Fibroblast of lung (primary cell): ENCODE measurements around the gene COL4A1. TPM values are rescaled to one million over a fixed set of nuclear protein-coding genes. Genes with fewer than 3 reads are reported as not detected.
A peak's percentile ranks its signal among the peaks of the same experiment; 100 is the strongest.

Experiments
- DNase-seq, 2 donors: peaks; one replicate each; pipeline versions ENCODE4 v3.0.0 to v3.0.0-alpha.2; 2010; ENCODE audit warnings: low read depth in 2 of 2
- H2AFZ ChIP-seq: 2 replicates; pipeline ENCODE4 v1.5.1; 2012; ENCODE audit warnings: low read length, control low read depth, inconsistent platforms
- H3K27ac ChIP-seq: 2 replicates; pipeline ENCODE4 v1.5.1; 2011; ENCODE audit warnings: low read length, control low read depth; ENCODE audit not compliant: insufficient read depth
- H3K27me3 ChIP-seq: 2 replicates; pipeline ENCODE4 v1.5.1; 2011; ENCODE audit warnings: mild to moderate bottlenecking, low read length; ENCODE audit not compliant: control insufficient read depth, insufficient read depth
- H3K36me3 ChIP-seq: 2 replicates; pipeline ENCODE4 v1.5.1; 2011; ENCODE audit warnings: low read length; ENCODE audit not compliant: control insufficient read depth, insufficient read depth
- H3K4me1 ChIP-seq: 2 replicates; pipeline ENCODE4 v1.5.1; 2011; ENCODE audit warnings: low read length; ENCODE audit not compliant: control insufficient read depth, insufficient read depth; ENCODE audit errors: extremely low read depth
- H3K4me2 ChIP-seq: 2 replicates; pipeline ENCODE4 v1.5.1; 2011; ENCODE audit warnings: low read length, control low read depth; ENCODE audit not compliant: insufficient read depth; ENCODE audit errors: extremely low read depth
- H3K4me3 ChIP-seq, 4 experiments: fragments of 200-600 bp in 1 of 4; sonication (generic) in 1 of 4; replicated peaks in 1 of 4; 2 replicates each; pipeline ENCODE4 v1.5.1; 2011 to 2016; ENCODE audit warnings: low read length in 4 of 4, low read depth in 3 of 4, mild to moderate bottlenecking in 3 of 4, control low read depth in 2 of 4, inconsistent platforms in 1 of 4, mixed read lengths in 1 of 4; ENCODE audit not compliant: insufficient read depth in 1 of 4; ENCODE audit errors: control extremely low read depth in 1 of 4
- H3K79me2 ChIP-seq: 2 replicates; pipeline ENCODE4 v1.5.1; 2012; ENCODE audit warnings: mild to moderate bottlenecking, low read length, inconsistent platforms; ENCODE audit not compliant: control insufficient read depth, insufficient read depth
- H3K9ac ChIP-seq: 2 replicates; pipeline ENCODE4 v1.5.1; 2011; ENCODE audit warnings: mild to moderate bottlenecking, low read length, control low read depth; ENCODE audit not compliant: insufficient read depth
- H3K9me3 ChIP-seq: 2 replicates; pipeline ENCODE4 v1.5.1; 2012; ENCODE audit warnings: low read depth, low read length; ENCODE audit not compliant: control insufficient read depth, insufficient read depth
- H4K20me1 ChIP-seq: 2 replicates; pipeline ENCODE4 v1.5.1; 2011; ENCODE audit warnings: low read length; ENCODE audit not compliant: control insufficient read depth, insufficient read depth; ENCODE audit errors: extremely low read depth
- EZH2 ChIP-seq: IDR thresholded peaks from 2 replicates; pipeline ENCODE4 v1.5.1; 2012; ENCODE audit warnings: low read length, control low read depth, mild to moderate bottlenecking; ENCODE audit errors: missing control alignments
- polyA plus RNA-seq, 2 donors: library from polyadenylated mRNA; depleted of rRNA in 1 of 2; stranded (reverse) in 1 of 2; unstranded in 1 of 2; fragments of >200 nt; gene quantifications; 2 replicates each; pipeline ENCODE4 v1.2.1, GENCODE V29; 2011 to 2012; ENCODE audit warnings: missing spikeins in 1 of 2
- total RNA-seq: library from RNA; depleted of rRNA; stranded (reverse); fragments of >200 nt; gene quantifications from 2 replicates; pipeline ENCODE4 v1.2.1, GENCODE V29; 2014
- TF ChIP-seq, protein P1 (sequence below), 2 donors: IDR thresholded peaks in 1 of 2; conservative IDR thresholded peaks in 1 of 2; 1 replicate in 1 of 2; 2 replicates in 1 of 2; pipeline ENCODE4 v1.5.1; 2011 to 2012; ENCODE audit warnings: low read length in 2 of 2, control low read depth in 1 of 2, inconsistent platforms in 1 of 2, low read depth in 1 of 2, mild to moderate bottlenecking in 1 of 2

COL4A1 gene
- total and polyA plus RNA-seq, 2 donors (not counting 1 experiment from before 2014, with no cell fraction given): 34.0 to 607 TPM

DNA sequence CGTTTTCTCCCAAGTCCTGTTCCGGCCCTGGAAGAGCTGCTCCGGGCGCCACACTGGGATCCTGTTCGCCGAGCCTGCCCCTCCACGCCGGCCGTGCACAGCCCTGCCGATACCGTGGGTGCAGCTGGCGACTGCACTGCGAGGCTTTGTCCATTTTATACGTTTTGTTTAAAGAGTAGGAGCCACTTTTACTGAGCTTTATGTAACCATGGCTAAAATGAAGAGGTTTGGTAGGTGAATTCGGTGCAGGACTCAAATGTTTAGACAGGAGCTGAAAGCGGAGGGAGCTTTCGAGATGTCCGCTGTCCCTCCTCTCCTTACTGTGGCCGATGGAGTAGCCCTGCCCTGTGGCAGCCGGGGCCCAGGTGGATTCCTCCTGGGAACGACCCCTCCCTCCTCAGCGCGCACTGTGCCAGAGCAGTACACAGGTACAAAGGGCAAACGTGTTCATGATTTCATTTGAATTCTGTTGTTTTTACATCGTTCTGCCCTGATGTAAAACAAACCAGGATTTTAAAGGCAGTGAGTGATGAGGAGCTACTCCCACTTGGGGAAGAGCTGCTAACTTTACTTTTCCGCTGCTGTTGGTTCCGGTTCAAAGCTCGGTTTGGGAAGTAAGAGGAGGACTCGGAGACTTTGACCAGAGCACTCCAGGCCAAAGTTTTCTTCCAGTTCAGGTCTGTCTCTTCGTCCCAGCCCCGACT, 1.9 kb upstream of the COL4A1 start:
- Histone ChIP-seq H2AFZ (no peak overlapping the region), H3K27ac (peak overlapping the region; percentile 73), H3K9me3 (no peaks in the 10 kb centered on the region), H3K4me3 (peak overlapping the region; percentile 50 to 69 (median 62)), H3K9ac (peak overlapping the region; percentile 95), H4K20me1 (no peaks in the 10 kb centered on the region), H3K4me2 (peak overlapping the region; percentile 97), H3K79me2 (peaks cover 87% of the 10 kb centered on the region), H3K4me1 (peaks cover 14% of the 10 kb centered on the region), H3K27me3 (no peaks in the 10 kb centered on the region), H3K36me3 (peaks cover 4% of the 10 kb centered on the region)
- TF ChIP-seq, protein P1, sequence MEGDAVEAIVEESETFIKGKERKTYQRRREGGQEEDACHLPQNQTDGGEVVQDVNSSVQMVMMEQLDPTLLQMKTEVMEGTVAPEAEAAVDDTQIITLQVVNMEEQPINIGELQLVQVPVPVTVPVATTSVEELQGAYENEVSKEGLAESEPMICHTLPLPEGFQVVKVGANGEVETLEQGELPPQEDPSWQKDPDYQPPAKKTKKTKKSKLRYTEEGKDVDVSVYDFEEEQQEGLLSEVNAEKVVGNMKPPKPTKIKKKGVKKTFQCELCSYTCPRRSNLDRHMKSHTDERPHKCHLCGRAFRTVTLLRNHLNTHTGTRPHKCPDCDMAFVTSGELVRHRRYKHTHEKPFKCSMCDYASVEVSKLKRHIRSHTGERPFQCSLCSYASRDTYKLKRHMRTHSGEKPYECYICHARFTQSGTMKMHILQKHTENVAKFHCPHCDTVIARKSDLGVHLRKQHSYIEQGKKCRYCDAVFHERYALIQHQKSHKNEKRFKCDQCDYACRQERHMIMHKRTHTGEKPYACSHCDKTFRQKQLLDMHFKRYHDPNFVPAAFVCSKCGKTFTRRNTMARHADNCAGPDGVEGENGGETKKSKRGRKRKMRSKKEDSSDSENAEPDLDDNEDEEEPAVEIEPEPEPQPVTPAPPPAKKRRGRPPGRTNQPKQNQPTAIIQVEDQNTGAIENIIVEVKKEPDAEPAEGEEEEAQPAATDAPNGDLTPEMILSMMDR (conservative IDR thresholded peaks at IDR 0.05 in 1 of 2, IDR thresholded peaks at IDR 0.05 in 1 of 2; ENCODE audit: low read depth in 1 of 2, low read length in 2 of 2): no peak
- no peak for TF ChIP-seq EZH2
- no peak for DNase-seq

DNA sequence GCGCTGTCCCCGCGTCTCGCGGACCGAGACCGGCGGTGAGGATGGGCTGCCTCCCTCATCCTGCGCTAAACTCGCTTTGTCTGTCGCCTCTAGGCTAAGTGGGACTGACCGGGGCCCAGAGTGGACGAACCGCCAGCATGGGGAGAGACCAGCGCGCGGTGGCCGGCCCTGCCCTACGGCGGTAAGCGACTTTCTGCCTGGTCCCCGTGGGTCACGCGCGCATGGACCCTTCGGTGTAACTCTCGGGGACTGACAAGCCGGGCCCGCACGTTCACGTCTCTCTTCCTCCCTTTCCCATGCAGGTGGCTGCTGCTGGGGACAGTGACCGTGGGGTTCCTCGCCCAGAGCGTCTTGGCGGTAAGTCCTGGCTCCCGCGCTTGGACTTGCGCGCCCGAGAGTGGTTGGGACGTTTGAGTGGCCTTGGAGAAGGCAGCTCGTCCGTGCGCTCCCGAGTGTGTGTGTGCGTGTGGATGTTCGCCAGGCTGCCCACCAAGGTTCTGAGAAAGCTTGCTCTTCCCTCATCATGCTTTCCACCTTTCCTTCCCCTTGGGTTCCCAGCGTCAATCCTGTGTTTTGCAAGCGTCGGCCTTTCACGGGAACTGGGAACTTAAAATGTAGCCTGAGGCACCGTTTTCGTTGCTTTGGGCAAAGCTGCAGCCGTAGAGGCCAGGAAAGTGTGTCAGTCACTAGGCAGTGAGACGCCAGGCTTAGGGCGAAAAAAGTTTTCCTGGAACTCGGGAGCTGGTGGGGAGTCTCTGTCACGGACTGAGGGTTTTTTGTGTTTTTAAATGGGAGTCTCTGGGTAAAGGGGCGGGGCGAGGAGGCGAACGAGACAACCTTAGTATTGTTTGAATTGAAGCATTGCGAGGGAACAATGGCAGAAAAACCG, 1.1 kb upstream of the COL4A1 start:
- no peaks in the 10 kb centered on the region for H3K9me3 ChIP-seq
- peak overlapping the region; percentile 73 for H3K27ac ChIP-seq
- no peak for TF ChIP-seq EZH2
- TF ChIP-seq, protein P1 (conservative IDR thresholded peaks at IDR 0.05 in 1 of 2, IDR thresholded peaks at IDR 0.05 in 1 of 2; ENCODE audit: low read depth in 1 of 2, low read length in 2 of 2): no peak
- H3K36me3 ChIP-seq: peaks cover 4% of the 10 kb centered on the region
- peak overlapping the region; percentile 36 for H2AFZ ChIP-seq
- peak overlapping the region; percentile 97 for H3K4me2 ChIP-seq
- H3K9ac ChIP-seq: peak overlapping the region; percentile 95
- H3K4me1 ChIP-seq: peaks cover 19% of the 10 kb centered on the region
- no peaks in the 10 kb centered on the region for H3K27me3 ChIP-seq
- peak; percentile 61 to 73 for DNase-seq
- peaks cover 91% of the 10 kb centered on the region for H3K79me2 ChIP-seq
- H3K4me3 ChIP-seq: peak overlapping the region; percentile 50 to 69 (median 62)
- H4K20me1 ChIP-seq: no peaks in the 10 kb centered on the region

DNA sequence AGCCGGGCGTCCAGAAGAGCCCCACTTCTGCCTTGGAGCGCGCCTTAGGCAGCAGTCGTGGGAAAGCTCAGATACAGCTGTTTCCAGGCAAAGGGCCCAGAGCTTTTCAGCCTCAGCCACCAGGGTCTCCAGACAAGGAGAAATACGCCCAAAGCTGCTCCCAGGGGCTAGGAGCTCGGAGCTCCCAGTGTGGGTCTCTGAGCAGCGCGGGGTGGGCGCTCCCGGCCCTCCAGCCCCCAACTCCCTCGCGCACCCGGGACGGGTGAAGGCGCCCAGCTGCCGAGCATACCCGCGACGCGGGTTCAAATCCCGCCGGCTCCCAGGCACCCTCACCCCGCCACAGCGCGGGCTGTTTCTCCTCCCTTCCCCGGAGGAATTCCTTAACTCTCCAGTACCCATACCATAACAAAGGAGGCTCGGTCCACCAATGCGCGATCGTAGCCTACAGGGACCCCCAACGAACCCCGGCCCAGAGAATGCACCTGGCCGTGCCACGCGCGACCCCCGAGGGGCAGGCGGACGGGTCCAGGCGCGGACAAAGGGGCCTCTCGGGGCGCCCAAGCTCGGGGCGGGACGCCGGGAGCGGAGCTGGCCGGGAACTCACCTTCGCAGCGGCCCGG, 507 bp downstream of the COL4A1 start:
- peaks cover 21% of the 10 kb centered on the region for H3K4me1 ChIP-seq
- H4K20me1 ChIP-seq: no peaks in the 10 kb centered on the region
- peak overlapping the region; percentile 95 for H3K9ac ChIP-seq
- H3K4me2 ChIP-seq: peak overlapping the region; percentile 97
- no peaks in the 10 kb centered on the region for H3K9me3 ChIP-seq
- H3K36me3 ChIP-seq: peaks cover 4% of the 10 kb centered on the region
- no peak overlapping the region for H2AFZ ChIP-seq
- peak overlapping the region; percentile 50 to 66 (median 54) for H3K4me3 ChIP-seq
- peaks cover 85% of the 10 kb centered on the region for H3K79me2 ChIP-seq
- H3K27me3 ChIP-seq: no peaks in the 10 kb centered on the region
- peak; percentile 57 to 68 for DNase-seq
- TF ChIP-seq EZH2: no peak
- TF ChIP-seq, protein P1 (conservative IDR thresholded peaks at IDR 0.05 in 1 of 2, IDR thresholded peaks at IDR 0.05 in 1 of 2; ENCODE audit: low read depth in 1 of 2, low read length in 2 of 2): peak in 1 of 2 donors; percentile 9
- H3K27ac ChIP-seq: peak overlapping the region; percentile 73
